K562 (cell line): ENCODE data around the gene IL25. TPM values are rescaled to one million over a fixed set of nuclear protein-coding genes. Genes with fewer than 3 reads are reported as not detected.

Experiments used
- ATAC-seq: fragments of 200-7000 bp; cut with Tn5 transposase; 3 replicates; pipeline ENCODE4 v1.9.1; 2020; ENCODE audit warnings: moderate library complexity
- BruUV-seq: library from RNA; stranded (reverse); fragments of 400-500 nt; replicated peaks from 2 replicates; lab custom pipeline; 2021; lab: Mats Ljungman, UMichigan
- CTCF ChIA-PET: fragments of 300-600 bp; formaldehyde crosslinking; extraction: SDS; loops from one replicate; lab custom pipeline; 2021; ENCODE audit warnings: low intra/inter-chr PET ratio; lab: Yijun Ruan, JAX
- POLR2A ChIA-PET: fragments of 300-600, 350-650 bp; sonication (Branson Sonifier 250); formaldehyde crosslinking; extraction: SDS; loops from one replicate; lab custom pipeline; 2021; ENCODE audit warnings: antibody characterized with exemption, inconsistent platforms; lab: Yijun Ruan, JAX
- DNase-seq, 4 experiments: peaks; one replicate each; pipeline versions ENCODE4 v3.0.0 to v3.0.0-alpha.2; 2011 to 2018; ENCODE audit warnings: low spot score in 3 of 4, mixed read lengths in 3 of 4; ENCODE audit errors: extremely low read depth in 1 of 4
- FAIRE-seq: peaks from 2 replicates; lab custom pipeline; 2011; peaks lifted over from hg19 to GRCh38; lab: Jason Lieb, UNC
- H2AFZ ChIP-seq: 2 replicates; pipeline ENCODE4 v1.6.0; 2011; ENCODE audit warnings: low read depth, low read length, control low read depth, inconsistent platforms
- H3K27ac ChIP-seq: fragments of 200-600 bp; 3 replicates; pipeline ENCODE4 v1.8.0; 2011; ENCODE audit warnings: low read depth, mild to moderate bottlenecking, control low read depth, inconsistent platforms, low read length, moderate library complexity, mixed read lengths; ENCODE audit errors: extremely low read depth
- H3K27me3 ChIP-seq, 2 experiments: fragments of 300-600 bp in 1 of 2; 2 replicates in 1 of 2; 3 replicates in 1 of 2; pipeline versions ENCODE4 v1.6.0 to v1.8.0; 2011; ENCODE audit warnings: inconsistent platforms in 2 of 2, low read length in 2 of 2, mild to moderate bottlenecking in 1 of 2, mixed read lengths in 1 of 2, moderate library complexity in 1 of 2; ENCODE audit not compliant: control insufficient read depth in 2 of 2, insufficient read depth in 2 of 2
- H3K36me3 ChIP-seq: fragments of 300-600 bp; 3 replicates; pipeline ENCODE4 v1.8.0; 2011; ENCODE audit warnings: mild to moderate bottlenecking, low read length, inconsistent platforms; ENCODE audit not compliant: control insufficient read depth, insufficient read depth
- H3K4me1 ChIP-seq, 2 experiments: fragments of 200-600 bp in 1 of 2; replicated peaks in 1 of 2; 2 replicates in 1 of 2; 3 replicates in 1 of 2; pipeline versions ENCODE4 v1.5.1 to v1.8.0; 2011; ENCODE audit warnings: inconsistent platforms in 2 of 2, low read length in 2 of 2, mild to moderate bottlenecking in 1 of 2, mixed read lengths in 1 of 2, moderate library complexity in 1 of 2; ENCODE audit not compliant: control insufficient read depth in 2 of 2, insufficient read depth in 2 of 2
- H3K4me2 ChIP-seq: 2 replicates; pipeline ENCODE4 v1.6.1; 2011; ENCODE audit warnings: low read length, control low read depth, inconsistent platforms, mixed read lengths; ENCODE audit not compliant: insufficient read depth
- H3K4me3 ChIP-seq: fragments of 200-600 bp; sonication (generic), shearing (Covaris generic); 2 replicates; pipeline ENCODE4 v1.5.1; 2016; ENCODE audit warnings: control low read depth, inconsistent platforms
- H3K79me2 ChIP-seq: fragments of 200-600 bp; 3 replicates; pipeline ENCODE4 v1.8.0; 2011; ENCODE audit warnings: low read length, inconsistent platforms; ENCODE audit not compliant: control insufficient read depth, insufficient read depth
- H3K9ac ChIP-seq, 2 experiments: 2 replicates each; pipeline versions ENCODE4 v1.6.0 to v1.6.1; 2011; ENCODE audit warnings: low read depth in 2 of 2, low read length in 2 of 2, control low read depth in 1 of 2, inconsistent platforms in 1 of 2, mild to moderate bottlenecking in 1 of 2, mixed read lengths in 1 of 2; ENCODE audit not compliant: insufficient read depth in 1 of 2
- H3K9me1 ChIP-seq: one replicate; pipeline ENCODE4 v1.6.0; 2011; ENCODE audit warnings: inconsistent platforms, mild to moderate bottlenecking, low read length, moderate library complexity; ENCODE audit not compliant: control insufficient read depth, insufficient read depth
- H3K9me3 ChIP-seq: replicated peaks from 2 replicates; pipeline ENCODE4 v1.5.1; 2011; ENCODE audit warnings: low read depth, low read length, inconsistent platforms; ENCODE audit not compliant: control insufficient read depth, insufficient read depth
- H4K20me1 ChIP-seq: replicated peaks from 2 replicates; pipeline ENCODE4 v1.6.1; 2011; ENCODE audit warnings: low read length, inconsistent platforms, mixed read lengths; ENCODE audit not compliant: control insufficient read depth, insufficient read depth
- ARNT ChIP-seq, 2 experiments: fragments of 450-650 bp; IDR thresholded peaks; 2 replicates each; pipeline ENCODE4 v1.6.1; 2016; ENCODE audit warnings: mild to moderate bottlenecking in 1 of 2
- BRD4 ChIP-seq: fragments of 200-600 bp; sonication (generic); IDR thresholded peaks from 2 replicates; pipeline ENCODE4 v1.6.1; 2017; ENCODE audit warnings: inconsistent platforms
- CTCF ChIP-seq, 3 experiments: IDR thresholded peaks in 2 of 3; conservative IDR thresholded peaks in 1 of 3; 2 replicates each; pipeline ENCODE4 v1.5.1; 2011 to 2012; ENCODE audit warnings: low read length in 3 of 3, mild to moderate bottlenecking in 3 of 3, control low read depth in 2 of 3, improper control_type of control experiment in 1 of 3, inconsistent platforms in 1 of 3, low read depth in 1 of 3, mixed read lengths in 1 of 3, moderate library complexity in 1 of 3; ENCODE audit not compliant: insufficient read depth in 2 of 3
- NFXL1 ChIP-seq: fragments of 450-650 bp; formaldehyde crosslinking; IDR thresholded peaks from 2 replicates; pipeline ENCODE4 v1.4.0; 2021; ENCODE audit warnings: mild to moderate bottlenecking
- NR2C1 ChIP-seq, 2 experiments: fragments of 450-650 bp; IDR thresholded peaks; 2 replicates each; pipeline ENCODE4 v1.6.1; 2017; ENCODE audit warnings: mild to moderate bottlenecking in 2 of 2, antibody characterized with exemption in 1 of 2, inconsistent platforms in 1 of 2, missing compliant biosample characterization in 1 of 2, missing genetic modification characterization in 1 of 2
- NR3C1 ChIP-seq: sonication (generic); formaldehyde crosslinking; IDR thresholded peaks from 2 replicates; pipeline ENCODE4 v1.8.1; 2022; ENCODE audit warnings: missing genetic modification reagents
- POU5F1 ChIP-seq: fragments of 150-350 bp; IDR thresholded peaks from 2 replicates; pipeline ENCODE4 v1.6.1; 2014; ENCODE audit warnings: borderline replicate concordance, low read length, low read depth, mild to moderate bottlenecking; ENCODE audit not compliant: partially characterized antibody
- RAD21 ChIP-seq, 2 experiments: fragments of 250-450 bp in 1 of 2; fragments of 450-650 bp in 1 of 2; sonication (Bioruptor Pico) in 1 of 2; formaldehyde crosslinking in 1 of 2; IDR thresholded peaks in 1 of 2; conservative IDR thresholded peaks in 1 of 2; 2 replicates each; pipeline versions ENCODE4 v1.4.0 to v1.8.0; 2020 to 2022; ENCODE audit warnings: mild to moderate bottlenecking in 2 of 2, moderate library complexity in 1 of 2
- U2AF1 ChIP-seq: fragments of 200-400 bp; formaldehyde crosslinking; optimal IDR thresholded peaks from 2 replicates; pipeline ENCODE3; 2017; ENCODE audit warnings: mild to moderate bottlenecking, low read depth, low read length, moderate library complexity
- ZBTB5 ChIP-seq: fragments of 450-650 bp; IDR thresholded peaks from 2 replicates; pipeline ENCODE4 v1.6.1; 2017; ENCODE audit warnings: antibody characterized with exemption
- ZNF217 ChIP-seq: sonication (generic); formaldehyde crosslinking; IDR thresholded peaks from 2 replicates; pipeline ENCODE4 v1.8.0; 2022; ENCODE audit warnings: mild to moderate bottlenecking, missing genetic modification reagents
- ZNF354B ChIP-seq: fragments of 250-450 bp; sonication (Bioruptor Pico); IDR thresholded peaks from 2 replicates; pipeline ENCODE4 v1.4.0; 2020
- in situ Hi-C: fragments of 300-500 bp; cut with MboI; formaldehyde crosslinking; loops from 4 replicates; pipeline ENCODE4 v1.15.0; 2018; ENCODE audit warnings: inconsistent platforms, mixed read lengths
- intact Hi-C: fragments of 100-400 bp; cut with micrococcal nuclease; formaldehyde crosslinking; loops from 2 replicates; pipeline ENCODE4 v1.14.2; 2022
- polyA plus RNA-seq, 8 experiments: library from polyadenylated mRNA; depleted of rRNA in 4 of 8; stranded (reverse) in 5 of 8; unstranded in 3 of 8; fragments of >200 nt; fragmentation: Nextera tagmentation in 2 of 8; fragmentation: Illumina TruSeq in 1 of 8; extraction: Ambion mirVana in 2 of 8; extraction: Trizol in 1 of 8; gene quantifications; 2 replicates each; pipeline versions ENCODE4 v1.2.1 to v1.2.3, GENCODE V29; 2011 to 2014; ENCODE audit warnings: inconsistent platforms in 1 of 8, missing spikeins in 1 of 8
- total RNA-seq, 7 experiments: library from RNA; depleted of rRNA in 6 of 7; stranded (reverse); fragments of >200 nt in 6 of 7; fragmentation: Illumina TruSeq in 2 of 7; extraction: Trizol in 2 of 7; gene quantifications; 2 replicates each; pipeline versions ENCODE4 v1.2.1 to v1.2.3, GENCODE V29; 2011 to 2021; ENCODE audit warnings: low replicate concordance in 1 of 7
- TF ChIP-seq, protein P1 (sequence below): fragments of 450-650 bp; IDR thresholded peaks from 2 replicates; pipeline ENCODE4 v1.6.1; 2016; ENCODE audit warnings: antibody characterized with exemption
- TF ChIP-seq, protein P2 (sequence below): fragments of 450-650 bp; IDR thresholded peaks from 2 replicates; pipeline ENCODE4 v1.6.1; 2016; ENCODE audit warnings: missing biosample characterization, missing genetic modification characterization

Gene IL25
- total and polyA plus RNA-seq, 9 of the 15 experiments (the other 6 are each of a cell fraction or from before 2014, with no cell fraction given) = not detected

DNA sequence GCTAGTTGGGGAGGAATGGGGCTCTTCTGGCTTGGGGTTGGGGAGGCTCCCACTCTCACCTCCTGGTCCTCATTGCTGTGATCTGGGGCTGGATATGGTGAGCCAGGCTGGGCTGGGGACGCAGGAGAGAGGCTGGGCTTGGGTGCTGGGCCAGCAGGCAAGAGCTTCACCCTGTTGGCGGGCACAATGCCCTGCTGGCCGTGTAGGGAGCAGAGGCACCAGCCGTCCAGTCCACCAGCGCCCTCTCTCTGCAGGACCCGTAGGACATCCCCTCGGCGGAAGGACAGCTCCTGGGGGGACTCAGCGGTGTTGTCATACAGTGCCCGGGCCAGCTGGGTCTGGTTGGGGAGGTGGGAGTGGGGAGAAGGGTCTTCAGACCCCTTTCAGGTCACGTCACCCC lies 12.1 kb upstream of the IL25 start (continued):
- TF ChIP-seq CTCF (IDR thresholded peaks at IDR 0.05 in 2 of 3, conservative IDR thresholded peaks at IDR 0.05 in 1 of 3; ENCODE audit: insufficient read depth in 2 of 3, low read depth in 1 of 3, low read length in 3 of 3) (peak; percentile 51 to 77 (median 52)), ZNF354B (no peak), RAD21 (CRISPR knock-in tag; conservative IDR thresholded peaks at IDR 0.05 in 1 of 2, IDR thresholded peaks at IDR 0.05 in 1 of 2) (peak in 1 of 2 experiments; percentile 46; a peak in 2 of 4 replicates), NR3C1 (CRISPR knock-in tag) (no peak), NFXL1 (CRISPR knock-in tag) (no peak)

DNA sequence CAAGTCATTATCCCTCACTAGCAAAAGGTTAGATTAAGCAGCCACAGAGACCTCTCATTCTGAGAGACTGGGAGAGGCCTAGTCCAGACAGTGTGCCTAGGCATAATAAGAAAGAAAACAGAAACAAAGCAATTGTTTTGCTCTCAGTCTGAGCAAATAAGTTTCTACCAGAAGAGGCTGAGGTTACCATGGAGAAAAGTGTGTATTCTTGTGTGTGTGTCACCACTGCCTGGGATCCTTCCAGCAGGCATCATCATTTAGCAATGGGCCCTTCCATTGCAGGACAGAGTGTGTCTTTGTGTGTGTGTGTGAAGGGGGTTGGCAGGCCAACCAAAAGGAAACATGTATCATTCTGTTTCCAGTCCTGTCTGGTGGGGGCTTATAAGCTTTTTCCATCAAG lies 11.3 kb upstream of the IL25 start:
- FAIRE-seq (no peak), DNase-seq (no peak), ATAC-seq (no peak)
- ChIA-PET CTCF (interaction anchor here (1.0 to 1.2 kb wide), 2 partner anchors 96 to 174 kb away, joined by 3 read pairs; no protein-coding TSS in a partner anchor), POLR2A (no interaction called here)
- no peak overlapping the region for H3K9ac ChIP-seq
- H3K79me2 ChIP-seq = no peaks in the 10 kb centered on the region
- H3K27ac ChIP-seq = no peak overlapping the region
- peaks cover 0 to 21% of the 10 kb centered on the region in 2 experiments; a peak in 3 of 5 replicates for H3K4me1 ChIP-seq
- H4K20me1 ChIP-seq = no peaks in the 10 kb centered on the region
- no peaks in the 10 kb centered on the region for H3K9me1 ChIP-seq
- no peak overlapping the region for H2AFZ ChIP-seq
- no peak overlapping the region for H3K4me3 ChIP-seq
- no TSS peak for BruUV-seq
- no peaks in the 10 kb centered on the region for H3K36me3 ChIP-seq
- in situ Hi-C loops (no loop called here), intact Hi-C loops (loop anchor here (2.0 kb wide), 1 partner anchor 33 kb away; no protein-coding TSS in a partner anchor)
- H3K27me3 ChIP-seq = peaks cover 10 to 56% of the 10 kb centered on the region in 2 experiments; a peak in 4 of 5 replicates
- H3K4me2 ChIP-seq = no peak overlapping the region
- H3K9me3 ChIP-seq = no peaks in the 10 kb centered on the region
- TF ChIP-seq POU5F1 = no peak
- TF ChIP-seq, protein P1, sequence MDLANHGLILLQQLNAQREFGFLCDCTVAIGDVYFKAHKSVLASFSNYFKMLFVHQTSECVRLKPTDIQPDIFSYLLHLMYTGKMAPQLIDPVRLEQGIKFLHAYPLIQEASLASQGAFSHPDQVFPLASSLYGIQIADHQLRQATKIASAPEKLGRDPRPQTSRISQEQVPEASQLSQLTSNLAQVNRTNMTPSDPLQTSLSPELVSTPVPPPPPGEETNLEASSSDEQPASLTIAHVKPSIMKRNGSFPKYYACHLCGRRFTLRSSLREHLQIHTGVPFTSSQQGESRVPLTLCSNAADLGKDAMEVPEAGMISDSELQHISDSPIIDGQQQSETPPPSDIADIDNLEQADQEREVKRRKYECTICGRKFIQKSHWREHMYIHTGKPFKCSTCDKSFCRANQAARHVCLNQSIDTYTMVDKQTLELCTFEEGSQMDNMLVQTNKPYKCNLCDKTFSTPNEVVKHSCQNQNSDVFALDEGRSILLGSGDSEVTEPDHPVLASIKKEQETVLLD = no peak
- no peak for TF ChIP-seq BRD4
- TF ChIP-seq ARNT (IDR thresholded peaks at IDR 0.05) = no peak
- TF ChIP-seq, protein P2, sequence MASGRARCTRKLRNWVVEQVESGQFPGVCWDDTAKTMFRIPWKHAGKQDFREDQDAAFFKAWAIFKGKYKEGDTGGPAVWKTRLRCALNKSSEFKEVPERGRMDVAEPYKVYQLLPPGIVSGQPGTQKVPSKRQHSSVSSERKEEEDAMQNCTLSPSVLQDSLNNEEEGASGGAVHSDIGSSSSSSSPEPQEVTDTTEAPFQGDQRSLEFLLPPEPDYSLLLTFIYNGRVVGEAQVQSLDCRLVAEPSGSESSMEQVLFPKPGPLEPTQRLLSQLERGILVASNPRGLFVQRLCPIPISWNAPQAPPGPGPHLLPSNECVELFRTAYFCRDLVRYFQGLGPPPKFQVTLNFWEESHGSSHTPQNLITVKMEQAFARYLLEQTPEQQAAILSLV (tag) = no peak
- no peak for TF ChIP-seq ZNF217 (CRISPR knock-in tag)
- TF ChIP-seq NR2C1 (IDR thresholded peaks at IDR 0.05) = no peak
- TF ChIP-seq NR2C1 (tag; IDR thresholded peaks at IDR 0.05) = no peak
- no peak for TF ChIP-seq U2AF1
- TF ChIP-seq ZBTB5 = no peak
